SK-N-SH (cell line): ENCODE measurements around the gene SENP1.

Source experiments
- CTCF ChIP-seq: fragments of 200-600 bp; sonication (generic); IDR thresholded peaks from 2 replicates; pipeline ENCODE4 v1.6.1; 2017; ENCODE audit warnings: antibody characterized with exemption, mild to moderate bottlenecking, moderate library complexity
- MXI1 ChIP-seq: IDR thresholded peaks from 2 replicates; pipeline ENCODE4 v1.6.1; 2012; ENCODE audit warnings: mild to moderate bottlenecking, low read depth, low read length, improper control_type of control experiment
- POLR2AphosphoS5 ChIP-seq: IDR thresholded peaks from 2 replicates; pipeline ENCODE4 v1.6.1; 2012; ENCODE audit warnings: low read depth, low read length
- SIN3A ChIP-seq: IDR thresholded peaks from 2 replicates; pipeline ENCODE4 v1.6.1; 2012; ENCODE audit warnings: low read depth, mild to moderate bottlenecking, low read length, moderate library complexity, borderline replicate concordance

GRCh38 chr12:48034835-48035805 lies 70.8 kb downstream of the SENP1 start:
- TF ChIP-seq CTCF (no peak), MXI1 (no peak), SIN3A (no peak), POLR2AphosphoS5 (no peak)
